Keratinocyte (primary cell): Measurements from ENCODE around the gene FDX1. TPM values are rescaled to one million over a fixed set of nuclear protein-coding genes. Genes with fewer than 3 reads are reported as not detected.
"Not testable (repeated sequence)": the region's sequence is repeated elsewhere in the genome, so short reads cannot be mapped to it uniquely, and the experiment has no call there.

Experiments used
- DNase-seq: peaks from one replicate; pipeline ENCODE4 v3.0.0-alpha.2; 2011; ENCODE audit warnings: low read depth, missing footprints, low spot score
- FAIRE-seq: peaks from 2 replicates; lab custom pipeline; 2011; peaks lifted over from hg19 to GRCh38; lab: Jason Lieb, UNC
- H2AFZ ChIP-seq: 2 replicates; pipeline ENCODE4 v1.6.0; 2012; ENCODE audit warnings: low read length, control low read depth, inconsistent platforms; ENCODE audit not compliant: control insufficient read depth
- H3K27ac ChIP-seq: 2 replicates; pipeline ENCODE4 v1.5.1; 2011; ENCODE audit warnings: low read length; ENCODE audit not compliant: control insufficient read depth, insufficient read depth
- H3K27me3 ChIP-seq: 3 replicates; pipeline ENCODE4 v1.6.0; 2011; ENCODE audit warnings: low read length; ENCODE audit not compliant: control insufficient read depth, insufficient read depth; ENCODE audit errors: extremely low read depth
- H3K36me3 ChIP-seq, 2 experiments: 2 replicates in 1 of 2; 3 replicates in 1 of 2; pipeline ENCODE4 v1.5.1; 2011; ENCODE audit warnings: low read length in 2 of 2, mild to moderate bottlenecking in 1 of 2; ENCODE audit not compliant: control insufficient read depth in 2 of 2, insufficient read depth in 2 of 2; ENCODE audit errors: extremely low read depth in 1 of 2
- H3K4me1 ChIP-seq: 3 replicates; pipeline ENCODE4 v1.5.1; 2011; ENCODE audit warnings: low read length; ENCODE audit not compliant: control insufficient read depth, insufficient read depth; ENCODE audit errors: extremely low read depth
- H3K4me2 ChIP-seq: 3 replicates; pipeline ENCODE4 v1.6.0; 2011; ENCODE audit warnings: low read depth, low read length; ENCODE audit not compliant: control insufficient read depth, insufficient read depth; ENCODE audit errors: extremely low read depth
- H3K4me3 ChIP-seq, 3 experiments: fragments of 200-600 bp in 1 of 3; sonication (generic) in 1 of 3; 2 replicates in 2 of 3; 3 replicates in 1 of 3; pipeline ENCODE4 v1.5.1; 2011 to 2016; ENCODE audit warnings: low read length in 3 of 3, mild to moderate bottlenecking in 3 of 3, control low read depth in 2 of 3, inconsistent platforms in 1 of 3, low read depth in 1 of 3, mixed read lengths in 1 of 3, mixed run types in 1 of 3, moderate library complexity in 1 of 3; ENCODE audit not compliant: control insufficient read depth in 2 of 3, insufficient read depth in 2 of 3; ENCODE audit errors: extremely low read depth in 1 of 3
- H3K79me2 ChIP-seq: 2 replicates; pipeline ENCODE4 v1.6.0; 2012; ENCODE audit warnings: low read length; ENCODE audit not compliant: control insufficient read depth, insufficient read depth
- H3K9ac ChIP-seq: 3 replicates; pipeline ENCODE4 v1.6.0; 2011; ENCODE audit warnings: low read length; ENCODE audit not compliant: control insufficient read depth, insufficient read depth; ENCODE audit errors: extremely low read depth
- H3K9me1 ChIP-seq: 3 replicates; pipeline ENCODE4 v1.6.0; 2011; ENCODE audit warnings: low read length; ENCODE audit not compliant: control insufficient read depth, insufficient read depth; ENCODE audit errors: extremely low read depth
- H3K9me3 ChIP-seq: 2 replicates; pipeline ENCODE4 v1.5.1; 2012; ENCODE audit warnings: low read depth, low read length; ENCODE audit not compliant: control insufficient read depth
- H4K20me1 ChIP-seq: 3 replicates; pipeline ENCODE4 v1.6.0; 2011; ENCODE audit warnings: low read length; ENCODE audit not compliant: control insufficient read depth, insufficient read depth; ENCODE audit errors: extremely low read depth
- EZH2 ChIP-seq: IDR thresholded peaks from one replicate; pipeline ENCODE4 v1.6.1; 2012; ENCODE audit warnings: inconsistent platforms, mild to moderate bottlenecking, low read length, moderate library complexity
- dilution Hi-C: fragments of 300-500 bp; cut with MboI; formaldehyde crosslinking; loops from one replicate; pipeline ENCODE4 v1.7.0; 2020; ENCODE audit warnings: low sequenced_read_pairs; ENCODE audit not compliant: extremely low pct_ligation_motif_present
- polyA plus RNA-seq, 5 experiments: library from polyadenylated mRNA; depleted of rRNA in 3 of 5; stranded (reverse) in 3 of 5; stranded (forward) in 1 of 5; unstranded in 1 of 5; fragments of >200 nt; gene quantifications; 1 replicate in 1 of 5; 2 replicates in 3 of 5; 3 replicates in 1 of 5; pipeline versions ENCODE4 v1.2.1 to v1.2.3, GENCODE V29; 2011 to 2012; ENCODE audit warnings: missing spikeins in 2 of 5, low read depth in 1 of 5, low replicate concordance in 1 of 5
- TF ChIP-seq, protein P1 (sequence below), 3 experiments: IDR thresholded peaks in 1 of 3; conservative IDR thresholded peaks in 1 of 3; optimal IDR thresholded peaks in 1 of 3; 2 replicates in 2 of 3; 3 replicates in 1 of 3; pipeline versions ENCODE3 to v1.5.1; 2011; ENCODE audit warnings: low read length in 3 of 3, mild to moderate bottlenecking in 3 of 3, moderate library complexity in 2 of 3, control low read depth in 1 of 3, inconsistent platforms in 1 of 3; ENCODE audit not compliant: insufficient read depth in 2 of 3; ENCODE audit errors: extremely low read depth in 1 of 3

The FDX1 gene
- polyA plus RNA-seq, 1 donor (not counting 4 experiments of a cell fraction or from before 2014, with no cell fraction given) = 9.1 TPM

DNA sequence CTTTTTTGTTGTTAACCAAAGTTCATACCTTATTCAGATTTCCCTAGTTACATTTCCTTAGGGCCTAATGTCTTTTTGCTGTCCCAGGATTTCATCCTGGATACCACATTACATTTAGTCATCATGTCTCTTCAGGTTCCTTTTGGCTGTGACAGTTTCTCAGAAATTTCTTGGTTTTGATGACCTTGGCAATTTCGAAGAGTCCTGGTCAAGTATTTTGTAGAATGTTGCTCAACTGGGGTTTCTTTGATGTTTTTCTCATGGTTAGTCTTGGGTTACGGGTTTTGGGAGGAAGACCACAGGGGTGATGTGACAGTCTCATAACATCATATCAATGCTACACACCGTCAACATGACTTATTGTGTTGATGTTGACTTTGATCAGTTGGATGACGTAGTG, 39.8 kb upstream of the FDX1 start:
- Histone ChIP-seq H3K4me2 (no peak overlapping the region), H4K20me1 (no peaks in the 10 kb centered on the region), H3K4me1 (no peaks in the 10 kb centered on the region), H3K27me3 (no peaks in the 10 kb centered on the region), H3K4me3 (no peak overlapping the region), H3K79me2 (no peaks in the 10 kb centered on the region), H3K36me3 (no peaks in the 10 kb centered on the region), H2AFZ (no peak overlapping the region), H3K9ac (no peak overlapping the region), H3K9me3 (no peaks in the 10 kb centered on the region), H3K27ac (no peak overlapping the region), H3K9me1 (no peaks in the 10 kb centered on the region)
- dilution Hi-C loops = no loop called here
- DNase-seq (no peak), FAIRE-seq (no peak)
- no peak for TF ChIP-seq EZH2
- TF ChIP-seq, protein P1, sequence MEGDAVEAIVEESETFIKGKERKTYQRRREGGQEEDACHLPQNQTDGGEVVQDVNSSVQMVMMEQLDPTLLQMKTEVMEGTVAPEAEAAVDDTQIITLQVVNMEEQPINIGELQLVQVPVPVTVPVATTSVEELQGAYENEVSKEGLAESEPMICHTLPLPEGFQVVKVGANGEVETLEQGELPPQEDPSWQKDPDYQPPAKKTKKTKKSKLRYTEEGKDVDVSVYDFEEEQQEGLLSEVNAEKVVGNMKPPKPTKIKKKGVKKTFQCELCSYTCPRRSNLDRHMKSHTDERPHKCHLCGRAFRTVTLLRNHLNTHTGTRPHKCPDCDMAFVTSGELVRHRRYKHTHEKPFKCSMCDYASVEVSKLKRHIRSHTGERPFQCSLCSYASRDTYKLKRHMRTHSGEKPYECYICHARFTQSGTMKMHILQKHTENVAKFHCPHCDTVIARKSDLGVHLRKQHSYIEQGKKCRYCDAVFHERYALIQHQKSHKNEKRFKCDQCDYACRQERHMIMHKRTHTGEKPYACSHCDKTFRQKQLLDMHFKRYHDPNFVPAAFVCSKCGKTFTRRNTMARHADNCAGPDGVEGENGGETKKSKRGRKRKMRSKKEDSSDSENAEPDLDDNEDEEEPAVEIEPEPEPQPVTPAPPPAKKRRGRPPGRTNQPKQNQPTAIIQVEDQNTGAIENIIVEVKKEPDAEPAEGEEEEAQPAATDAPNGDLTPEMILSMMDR (optimal IDR thresholded peaks at IDR 0.05 in 1 of 3, IDR thresholded peaks at IDR 0.05 in 1 of 3, conservative IDR thresholded peaks at IDR 0.05 in 1 of 3; ENCODE audit: extremely low read depth in 1 of 3, insufficient read depth in 2 of 3, low read length in 3 of 3) = no peak

DNA sequence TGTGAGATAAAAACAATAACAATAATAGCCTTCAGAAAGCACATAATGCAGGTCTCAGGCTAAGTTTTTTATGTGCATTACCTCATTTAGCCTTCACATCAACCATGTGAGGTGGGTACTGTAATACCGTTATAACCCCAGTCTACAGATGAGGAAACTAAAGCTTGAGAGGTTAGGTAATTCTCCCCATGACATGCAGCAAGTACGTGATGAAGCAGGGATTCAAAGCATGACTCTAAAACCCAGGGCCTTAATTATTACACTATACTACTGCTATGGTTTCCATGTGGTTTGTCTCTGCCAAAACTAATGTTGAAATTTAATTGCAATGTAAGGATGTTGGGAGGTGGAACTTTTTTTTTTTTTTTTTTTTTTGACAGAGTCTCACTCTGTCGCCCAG, 37.7 kb upstream of the FDX1 start:
- H2AFZ ChIP-seq = no peak overlapping the region
- no peaks in the 10 kb centered on the region for H3K79me2 ChIP-seq
- H3K4me3 ChIP-seq = no peak overlapping the region
- H3K4me2 ChIP-seq = no peak overlapping the region
- H3K36me3 ChIP-seq = no peaks in the 10 kb centered on the region
- FAIRE-seq (no peak), DNase-seq (no peak)
- TF ChIP-seq, protein P1 (optimal IDR thresholded peaks at IDR 0.05 in 1 of 3, IDR thresholded peaks at IDR 0.05 in 1 of 3, conservative IDR thresholded peaks at IDR 0.05 in 1 of 3; ENCODE audit: extremely low read depth in 1 of 3, insufficient read depth in 2 of 3, low read length in 3 of 3) = no peak
- no peak for TF ChIP-seq EZH2
- H3K9ac ChIP-seq = no peak overlapping the region
- H4K20me1 ChIP-seq = no peaks in the 10 kb centered on the region
- no peaks in the 10 kb centered on the region for H3K4me1 ChIP-seq
- no peaks in the 10 kb centered on the region for H3K9me3 ChIP-seq
- no peaks in the 10 kb centered on the region for H3K9me1 ChIP-seq
- H3K27me3 ChIP-seq = no peaks in the 10 kb centered on the region
- no peak overlapping the region for H3K27ac ChIP-seq
- dilution Hi-C loops = no loop called here

DNA sequence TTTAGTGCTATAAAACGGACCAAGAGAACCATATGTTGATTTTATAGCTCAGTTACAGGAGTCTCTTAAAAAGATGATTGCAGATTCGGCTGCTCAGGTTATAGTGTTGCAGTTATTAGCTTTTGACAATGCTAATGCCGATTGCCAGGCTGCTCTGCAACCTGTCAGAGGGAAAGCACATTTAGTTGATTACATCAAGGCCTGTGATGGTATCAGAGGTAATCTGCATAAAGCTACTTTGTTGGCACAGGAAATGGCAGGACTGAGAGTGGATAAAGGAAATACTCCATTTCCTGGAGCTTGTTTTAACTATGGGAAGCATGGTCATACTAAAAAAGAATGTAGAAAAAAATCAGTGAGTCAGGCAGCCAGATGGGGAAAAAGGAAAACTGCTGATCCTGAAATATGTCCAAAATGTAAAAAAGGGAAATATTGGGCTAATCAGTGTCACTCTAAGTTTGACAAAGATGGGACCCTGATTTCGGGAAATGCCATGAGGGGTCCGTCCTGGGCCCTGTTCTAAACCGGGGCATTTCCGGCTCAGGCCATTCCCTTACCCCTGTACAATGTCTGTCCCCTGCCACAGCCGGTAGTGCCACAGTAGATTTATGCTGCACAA, 32.0 kb upstream of the FDX1 start:
- H3K36me3 ChIP-seq, FAIRE-seq, dilution Hi-C loops, H3K9me1 ChIP-seq, H3K4me1 ChIP-seq, H3K4me2 ChIP-seq, H4K20me1 ChIP-seq, H3K9me3 ChIP-seq, H3K79me2 ChIP-seq, H3K27me3 ChIP-seq, H3K4me3 ChIP-seq, H3K9ac ChIP-seq, H3K27ac ChIP-seq, H2AFZ ChIP-seq, DNase-seq: not testable (repeated sequence)

DNA sequence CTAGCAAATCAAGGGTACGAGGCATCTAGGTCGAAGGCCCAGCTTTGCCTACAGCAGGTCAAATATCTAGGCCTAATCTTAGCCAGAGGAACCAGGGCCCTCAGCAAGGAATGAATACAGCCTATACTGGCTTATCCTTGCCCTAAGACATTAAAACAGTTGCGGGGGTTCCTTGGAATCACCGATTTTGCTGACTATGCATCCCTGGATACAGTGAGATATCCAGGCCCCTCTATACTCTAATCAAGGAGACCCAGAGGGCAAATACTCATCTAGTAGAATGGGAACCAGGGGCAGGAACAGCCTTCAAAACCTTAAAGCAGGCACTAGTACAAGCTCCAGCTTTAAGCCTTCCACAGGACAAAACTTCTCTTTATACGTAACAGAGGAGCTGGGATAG, 26.2 kb upstream of the FDX1 start:
- H4K20me1 ChIP-seq, H3K4me3 ChIP-seq, H3K9me3 ChIP-seq, H2AFZ ChIP-seq, H3K9me1 ChIP-seq, FAIRE-seq, H3K27ac ChIP-seq, H3K4me2 ChIP-seq, DNase-seq, H3K36me3 ChIP-seq, dilution Hi-C loops, H3K4me1 ChIP-seq, H3K9ac ChIP-seq, H3K79me2 ChIP-seq, H3K27me3 ChIP-seq: not testable (repeated sequence)
